ENCODE measurements around the gene CLIC1.

Gene CLIC1

DNA sequence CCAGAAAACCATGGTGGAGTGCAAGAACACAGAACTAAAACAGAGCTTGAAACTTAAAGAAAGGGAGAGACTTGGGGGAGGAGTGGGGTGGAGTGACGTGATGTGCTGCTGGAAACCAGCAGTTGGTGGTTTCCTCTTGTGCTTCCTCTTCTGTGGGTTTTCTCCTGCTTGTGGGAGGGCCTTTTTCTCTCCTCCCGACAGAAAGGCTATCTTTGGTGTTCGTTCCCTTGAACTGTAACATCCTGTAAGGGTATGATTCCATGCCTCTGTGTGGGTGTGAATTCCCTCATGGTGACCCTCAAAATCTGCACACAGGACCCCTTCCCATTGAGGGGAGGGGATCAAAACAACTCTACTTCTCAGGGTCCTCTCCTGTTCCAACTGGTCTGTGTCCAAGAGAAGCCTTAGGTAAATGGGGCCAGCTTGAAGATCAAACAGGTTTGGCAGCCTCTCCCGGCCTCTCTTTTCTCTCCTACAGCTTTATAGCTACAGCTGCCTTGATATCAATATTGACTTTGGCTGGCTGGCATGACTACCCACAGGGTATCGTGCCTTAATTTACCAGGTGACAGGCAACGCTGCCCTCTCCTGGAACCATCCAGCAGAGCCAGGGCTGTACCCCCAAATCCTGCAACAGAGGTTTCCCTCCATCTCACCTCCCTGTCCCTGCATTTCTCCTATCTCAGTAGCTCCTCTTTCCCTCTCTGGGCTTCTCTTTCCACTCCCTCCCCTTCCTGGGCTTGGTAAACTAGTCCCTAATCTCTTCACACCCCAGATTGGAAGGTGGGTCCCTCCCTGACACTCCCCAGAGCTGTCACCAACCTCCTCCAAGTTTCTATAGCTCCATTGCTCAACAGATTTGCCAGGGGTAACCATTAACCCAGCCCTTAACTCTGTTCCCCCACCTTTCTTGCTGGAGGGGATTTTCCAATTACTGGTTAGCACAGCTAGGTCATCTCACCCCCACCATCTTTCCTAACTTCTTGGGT, 2.0 kb upstream of the CLIC1 start:
- DNase-seq, result no peak

GRCh38 chr6:31737315-31737990, 1.1 kb upstream of the CLIC1 start:
- DNase-seq, result no peak

- no peak for DNase-seq
These were observed 511 bp upstream of the CLIC1 start for GRCh38 chr6:31736768-31737314.

GRCh38 chr6:31734821-31735406, 1.4 kb downstream of the CLIC1 start:
- peak in 1 of 2 donors; percentile 34 for DNase-seq

GRCh38 chr6:31734247-31734820, 2.0 kb downstream of the CLIC1 start:
- DNase-seq, result no peak

GRCh38 chr6:31733734-31734133, 2.6 kb downstream of the CLIC1 start:
- DNase-seq, result no peak

- no peak for DNase-seq
These were observed 4.3 kb downstream of the CLIC1 start for GRCh38 chr6:31732029-31732428.

GRCh38 chr6:31730631-31731086, 5.7 kb downstream of the CLIC1 start:
- DNase-seq, result no peak

DNA sequence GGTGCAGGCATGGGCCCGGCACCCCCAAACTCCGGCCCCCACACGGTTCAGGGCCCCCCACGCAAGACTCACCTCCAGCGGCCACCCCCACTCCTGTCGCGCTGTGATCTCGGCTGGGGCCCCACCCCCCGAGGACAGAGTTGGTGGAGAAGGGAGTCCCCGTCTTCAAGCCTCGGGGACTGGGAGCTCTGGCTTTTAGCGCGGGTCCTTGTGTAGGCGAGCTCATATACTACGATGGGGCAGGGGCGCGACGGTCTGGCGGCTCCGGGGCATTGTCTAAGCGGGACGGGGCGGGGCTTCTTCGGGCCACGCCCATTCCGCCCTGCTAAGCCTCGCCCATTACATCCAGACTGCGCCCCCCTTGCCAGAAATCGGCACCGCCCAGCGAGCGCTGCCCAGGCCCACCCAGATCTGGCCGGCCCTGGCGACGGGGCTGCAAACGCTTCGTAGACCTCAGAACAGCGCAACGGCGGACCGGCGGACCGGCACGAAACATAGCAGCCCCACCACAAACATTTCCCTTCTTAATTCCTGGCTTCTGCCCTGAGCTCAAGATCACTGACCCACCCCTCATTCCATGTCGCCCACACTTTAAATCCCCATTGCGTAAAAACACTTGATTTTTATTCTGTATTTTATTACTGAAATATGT, 6.2 kb downstream of the CLIC1 start:
- DNase-seq, result peak in 1 of 2 donors; percentile 60

DNA sequence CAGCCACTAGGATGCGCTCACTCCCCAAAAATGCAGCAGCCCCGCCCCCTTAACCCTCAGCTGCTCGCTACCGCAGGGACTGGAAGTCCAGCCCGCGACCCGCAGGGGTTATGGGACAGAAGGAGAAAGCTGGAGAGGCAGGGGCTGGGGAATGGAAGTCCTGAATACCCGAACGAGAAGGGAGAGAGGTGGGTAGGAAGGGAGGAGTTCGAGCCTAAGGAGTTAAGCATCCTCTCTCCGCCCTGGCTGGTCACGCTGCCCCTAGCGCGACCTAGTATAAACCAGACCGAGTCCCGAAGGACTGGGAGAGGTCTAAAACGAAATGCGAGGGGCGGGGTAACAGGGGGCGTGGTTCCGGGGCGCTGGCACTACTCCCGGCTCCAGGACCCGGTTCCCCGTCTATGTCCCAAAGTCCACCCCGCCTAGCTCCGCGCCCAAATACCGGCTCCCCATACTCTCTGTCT, 6.8 kb downstream of the CLIC1 start:
- DNase-seq, result peak; percentile 66 to 68

DNA sequence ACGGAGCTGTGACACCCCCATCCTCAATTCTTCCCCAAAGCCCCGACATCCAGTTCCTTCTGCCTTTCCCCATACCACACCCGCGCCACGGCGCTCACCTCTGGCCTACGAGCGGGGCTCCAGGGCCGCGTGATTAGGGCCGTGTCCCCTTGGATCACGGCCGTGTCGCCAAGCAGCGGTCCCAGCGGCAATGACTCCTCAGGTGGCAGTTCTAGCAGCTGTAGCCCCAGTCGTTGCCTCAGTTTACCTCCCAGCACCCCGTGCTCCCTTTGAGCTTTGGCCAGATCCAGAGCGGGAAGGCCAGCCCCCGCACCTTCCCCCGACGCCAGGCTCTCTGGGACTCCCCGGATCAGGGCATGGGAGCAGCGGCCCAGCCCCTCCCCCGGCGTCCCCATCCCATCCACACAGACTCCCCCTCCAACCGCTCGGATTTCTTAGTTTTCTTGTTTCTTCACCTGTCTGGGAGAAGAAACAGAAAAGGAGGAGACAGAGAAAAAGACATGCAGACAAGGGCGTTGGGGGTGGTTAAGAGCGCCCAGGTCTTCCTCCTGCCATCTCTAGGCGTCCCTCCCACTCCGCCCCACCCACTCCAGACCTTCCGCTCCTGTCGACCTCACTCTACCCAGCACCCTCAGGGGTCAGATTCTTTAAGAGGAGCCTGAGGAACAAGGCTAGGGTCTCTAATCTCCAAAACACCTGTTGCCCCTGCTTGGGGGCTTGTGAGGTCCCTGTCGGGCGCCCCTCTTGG, 7.4 kb downstream of the CLIC1 start, which contains the start of gene DDAH2:
Gene DDAH2 (minus strand): TSS at position 533 of the 748 bp plus-strand sequence. CDS start 138 bp downstream, at position 395.
- DNase-seq, result no peak

DNA sequence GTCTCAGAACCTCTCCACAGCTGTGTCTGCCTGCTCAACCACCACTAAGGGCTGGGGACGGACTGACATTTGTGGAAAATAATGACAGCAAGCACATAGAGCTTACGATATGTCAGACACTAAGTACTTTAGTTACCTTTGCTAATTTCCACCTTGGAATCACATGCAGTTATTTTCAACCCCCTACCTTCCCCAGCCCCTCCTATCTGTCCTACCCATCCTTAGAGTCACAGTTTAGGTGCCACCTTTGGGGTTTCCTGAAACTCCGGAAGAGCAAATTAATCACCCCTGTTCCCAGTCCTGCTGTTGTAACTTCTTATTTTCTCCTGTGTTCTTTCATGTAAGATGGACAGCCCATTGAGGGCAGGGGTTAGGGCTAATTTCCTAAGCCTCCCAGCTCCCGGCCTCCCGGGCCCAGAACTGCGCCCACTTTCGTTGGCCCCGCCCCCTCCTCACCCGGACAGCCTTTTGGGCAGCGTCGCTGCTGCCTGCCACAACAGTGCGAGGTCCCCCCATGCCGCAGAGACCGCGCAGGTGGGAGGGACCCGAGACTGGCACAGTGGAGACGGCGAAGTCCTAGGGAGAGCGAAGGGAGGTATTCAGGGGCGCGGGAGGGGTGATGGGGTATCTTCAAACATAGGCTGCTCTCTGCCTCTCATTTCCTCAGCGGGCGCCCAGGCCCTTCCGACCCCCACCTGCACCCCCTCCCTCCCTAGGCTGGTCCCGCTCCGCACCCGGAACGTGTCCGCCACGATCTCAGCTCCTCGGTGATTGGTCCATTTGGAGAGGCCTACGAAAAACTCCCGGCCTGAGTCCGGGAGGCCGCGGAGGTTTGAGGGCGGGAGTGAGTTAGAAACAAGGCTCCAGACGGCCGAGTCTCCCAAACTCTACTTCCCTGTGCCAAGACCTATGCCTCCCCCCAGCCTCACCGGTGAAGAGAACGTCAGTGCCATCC, 8.3 kb downstream of the CLIC1 start:
- no peak for DNase-seq

DNA sequence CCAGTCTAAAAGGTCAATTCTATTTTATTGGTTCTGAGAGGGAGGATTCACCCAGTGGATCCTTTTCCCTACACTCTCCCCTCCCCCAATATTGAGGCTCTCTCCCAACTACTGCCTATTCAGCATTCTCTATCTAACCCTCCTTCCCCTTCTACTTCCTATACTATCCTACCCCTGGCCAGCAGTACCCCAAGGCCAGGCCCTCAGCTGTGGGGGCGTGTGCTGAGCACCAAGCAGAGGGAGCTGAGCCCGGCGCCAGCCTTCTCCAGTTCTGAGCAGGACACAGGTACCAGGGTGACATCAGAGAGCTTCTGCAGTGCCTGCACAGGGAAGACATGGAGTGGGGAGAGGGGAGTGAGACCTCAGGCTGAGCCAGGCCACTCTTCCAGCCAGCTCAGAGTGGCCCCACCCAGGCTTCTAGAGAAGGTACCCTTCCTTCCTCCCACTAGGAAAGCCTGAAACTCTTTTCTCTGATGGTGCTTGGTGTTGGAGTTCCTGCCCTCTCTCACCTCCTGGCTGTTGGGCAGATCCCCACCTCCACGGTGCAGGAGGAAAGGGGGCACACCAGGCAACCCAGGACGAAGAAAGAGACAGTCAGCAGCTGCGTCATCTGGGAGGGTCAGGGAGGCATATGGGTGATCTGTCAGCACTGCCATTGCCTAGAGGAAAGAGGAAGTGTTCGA, 9.2 kb downstream of the CLIC1 start:
- DNase-seq, result no peak

- no peak for DNase-seq
These were observed 10.6 kb downstream of the CLIC1 start for GRCh38 chr6:31725502-31726350.

- no peak for DNase-seq
These were observed 12.2 kb downstream of the CLIC1 start for GRCh38 chr6:31723980-31724691.

DNA sequence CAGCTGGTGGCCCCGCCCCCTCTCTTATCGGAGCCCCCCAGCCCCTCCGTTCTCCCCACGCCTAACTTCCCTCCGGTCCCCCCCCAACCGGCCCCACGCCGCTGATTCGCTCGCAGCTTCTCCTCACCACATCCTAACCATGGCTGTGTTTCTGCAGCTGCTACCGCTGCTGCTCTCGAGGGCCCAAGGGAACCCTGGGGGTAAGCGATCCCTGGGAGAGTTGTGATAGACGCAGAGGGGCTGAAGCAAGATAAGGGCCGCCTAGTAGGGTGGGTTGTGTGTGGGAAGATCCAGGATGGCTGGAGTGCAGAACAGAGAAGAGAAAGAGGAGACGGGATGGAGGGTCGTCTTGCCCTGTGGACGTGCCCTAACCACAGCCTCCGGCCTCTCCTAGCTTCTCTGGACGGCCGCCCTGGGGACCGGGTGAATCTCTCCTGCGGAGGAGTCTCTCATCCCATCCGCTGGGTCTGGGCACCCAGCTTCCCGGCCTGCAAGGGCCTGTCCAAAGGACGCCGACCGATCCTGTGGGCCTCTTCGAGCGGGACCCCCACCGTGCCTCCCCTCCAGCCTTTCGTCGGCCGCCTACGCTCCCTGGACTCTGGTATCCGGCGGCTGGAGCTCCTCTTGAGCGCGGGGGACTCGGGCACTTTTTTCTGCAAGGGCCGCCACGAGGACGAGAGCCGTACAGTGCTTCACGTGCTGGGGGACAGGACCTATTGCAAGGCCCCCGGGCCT, 12.9 kb downstream of the CLIC1 start, which contains the start of gene MPIG6B:
Gene MPIG6B (plus strand): TSS at position 129 of the 735 bp plus-strand sequence. CDS start 11 bp downstream, at position 140.
- no peak for DNase-seq

DNA sequence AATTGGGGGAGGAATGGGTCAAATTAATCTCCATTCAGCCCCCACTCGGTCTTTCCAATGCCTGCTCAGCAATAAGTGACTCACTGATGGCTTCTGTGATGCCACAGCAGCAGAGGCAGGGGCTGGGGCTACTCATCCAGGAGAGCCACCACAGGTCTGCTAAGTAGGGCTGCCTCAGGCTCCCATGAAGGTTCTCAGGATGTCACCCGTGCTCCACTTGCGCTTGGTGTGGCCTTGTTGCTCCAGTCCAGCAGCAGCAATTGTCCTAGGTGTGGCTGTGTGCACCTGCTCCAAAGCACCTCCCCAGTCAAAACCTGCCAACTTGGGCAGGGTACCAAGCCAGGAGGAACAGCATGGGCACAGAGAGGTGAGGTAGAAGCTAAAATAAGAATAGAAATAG, 14.2 kb downstream of the CLIC1 start:
- DNase-seq, result no peak
